ENCODE data around the gene SLX4IP.

DNA sequence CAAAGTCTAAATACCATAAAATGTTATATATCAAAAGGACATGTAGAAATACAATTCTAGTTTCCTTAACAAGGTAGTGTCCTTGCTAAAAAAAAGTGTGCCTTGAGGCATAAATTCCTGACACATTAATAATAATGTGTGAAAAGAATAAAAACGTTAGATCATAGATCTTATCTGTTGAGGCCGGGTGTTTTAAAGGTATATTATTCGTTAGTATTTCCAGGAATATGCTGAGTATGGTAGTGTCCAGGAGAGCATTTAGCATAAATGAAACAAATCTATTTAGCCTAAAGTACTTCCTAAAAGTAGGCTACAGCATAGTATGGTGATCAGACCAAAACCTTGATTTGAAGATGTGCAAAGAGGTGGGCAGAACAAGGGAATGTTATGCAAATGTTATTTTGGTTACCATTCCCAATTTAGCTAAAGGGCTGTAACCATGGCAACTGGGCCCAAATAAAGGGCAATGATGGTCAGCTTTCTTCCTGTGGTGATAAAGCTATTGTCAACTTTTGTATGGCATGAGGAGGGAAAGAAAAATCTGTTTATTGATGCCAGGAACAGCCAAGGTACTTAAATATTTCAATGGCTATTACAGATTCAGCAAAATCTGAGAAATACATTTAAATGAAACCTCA lies 20.0 kb upstream of the SLX4IP start:
- TF ChIP-seq POLR2A (IDR thresholded peaks at IDR 0.05) (no peak), EP300 (IDR thresholded peaks at IDR 0.05) (no peak)
- TF ChIP-seq, protein P1, sequence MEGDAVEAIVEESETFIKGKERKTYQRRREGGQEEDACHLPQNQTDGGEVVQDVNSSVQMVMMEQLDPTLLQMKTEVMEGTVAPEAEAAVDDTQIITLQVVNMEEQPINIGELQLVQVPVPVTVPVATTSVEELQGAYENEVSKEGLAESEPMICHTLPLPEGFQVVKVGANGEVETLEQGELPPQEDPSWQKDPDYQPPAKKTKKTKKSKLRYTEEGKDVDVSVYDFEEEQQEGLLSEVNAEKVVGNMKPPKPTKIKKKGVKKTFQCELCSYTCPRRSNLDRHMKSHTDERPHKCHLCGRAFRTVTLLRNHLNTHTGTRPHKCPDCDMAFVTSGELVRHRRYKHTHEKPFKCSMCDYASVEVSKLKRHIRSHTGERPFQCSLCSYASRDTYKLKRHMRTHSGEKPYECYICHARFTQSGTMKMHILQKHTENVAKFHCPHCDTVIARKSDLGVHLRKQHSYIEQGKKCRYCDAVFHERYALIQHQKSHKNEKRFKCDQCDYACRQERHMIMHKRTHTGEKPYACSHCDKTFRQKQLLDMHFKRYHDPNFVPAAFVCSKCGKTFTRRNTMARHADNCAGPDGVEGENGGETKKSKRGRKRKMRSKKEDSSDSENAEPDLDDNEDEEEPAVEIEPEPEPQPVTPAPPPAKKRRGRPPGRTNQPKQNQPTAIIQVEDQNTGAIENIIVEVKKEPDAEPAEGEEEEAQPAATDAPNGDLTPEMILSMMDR (IDR thresholded peaks at IDR 0.05) = no peak

Measured in gastroesophageal sphincter (tissue), 3 donors.